ENCODE measurements around the gene PGLYRP4. TPM values are rescaled to one million over a fixed set of nuclear protein-coding genes. Genes with fewer than 3 reads are reported as not detected.
"Not testable (repeated sequence)": the region's sequence is repeated elsewhere in the genome, so short reads cannot be mapped to it uniquely, and the experiment has no call there.

PGLYRP4 gene
- total RNA-seq, 2 donors from 2014 or later, result not detected

DNA sequence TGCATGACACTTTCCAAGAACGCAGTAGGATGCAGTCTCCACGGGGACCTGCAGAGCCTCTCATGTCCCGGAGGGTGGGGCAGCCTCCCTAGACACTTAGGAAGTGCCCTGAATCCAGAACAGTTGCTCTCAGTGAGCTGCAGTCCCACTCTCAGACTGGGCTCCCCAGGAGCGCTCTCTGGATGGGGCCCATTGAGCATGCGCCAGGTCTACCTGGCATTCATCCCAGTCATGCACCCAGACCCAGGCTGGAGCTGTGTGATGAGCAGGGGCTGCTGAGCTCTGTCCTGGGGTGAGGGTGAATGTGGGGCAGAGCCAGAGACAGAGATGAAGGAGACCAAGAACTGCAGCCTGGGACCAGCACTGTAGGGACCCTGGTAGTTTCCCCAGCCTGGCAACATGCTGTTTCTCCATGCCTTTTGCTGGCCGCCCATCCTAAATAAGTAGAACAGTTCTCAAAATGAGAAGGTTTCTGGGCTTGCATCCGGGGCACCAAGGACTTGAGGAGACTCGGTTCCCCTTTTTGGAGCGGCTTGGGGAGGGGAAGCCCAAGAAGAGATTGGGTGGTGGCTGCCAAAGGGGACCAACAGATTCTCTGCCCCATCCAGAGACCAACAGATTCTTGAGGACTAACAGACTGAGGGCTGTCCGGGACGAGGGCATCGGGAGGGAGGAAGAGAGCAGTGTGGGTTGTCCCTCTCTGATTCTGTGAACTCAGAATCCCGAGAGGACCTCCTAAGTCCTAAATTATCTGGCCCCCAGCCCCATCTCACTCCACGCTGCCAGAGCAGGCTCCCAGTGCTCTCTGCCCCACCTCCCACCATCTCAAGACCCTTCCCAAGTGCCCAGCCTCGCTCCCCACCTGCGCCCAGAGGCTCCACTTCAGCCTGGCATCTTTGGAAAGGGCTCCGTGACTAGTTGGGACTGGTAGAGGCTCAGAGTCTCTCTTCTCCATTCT lies 1.0 kb upstream of the PGLYRP4 start:
- Mint-ChIP-seq H3K9me3 (no peaks in the 10 kb centered on the region), H3K36me3 (no peaks in the 10 kb centered on the region), H3K27ac (no peak overlapping the region)
- ATAC-seq (no peak), DNase-seq (ENCODE audit: low spot score in 2 of 2) (no peak)

GRCh38 chr1:153347856-153348255 lies 785 bp downstream of the PGLYRP4 start:
- no peak for ATAC-seq
- Mint-ChIP-seq H3K9me3 (no peaks in the 10 kb centered on the region), H3K27ac (no peak overlapping the region), H3K36me3 (no peaks in the 10 kb centered on the region)
- no peak for DNase-seq (ENCODE audit: low spot score in 2 of 2)

DNA sequence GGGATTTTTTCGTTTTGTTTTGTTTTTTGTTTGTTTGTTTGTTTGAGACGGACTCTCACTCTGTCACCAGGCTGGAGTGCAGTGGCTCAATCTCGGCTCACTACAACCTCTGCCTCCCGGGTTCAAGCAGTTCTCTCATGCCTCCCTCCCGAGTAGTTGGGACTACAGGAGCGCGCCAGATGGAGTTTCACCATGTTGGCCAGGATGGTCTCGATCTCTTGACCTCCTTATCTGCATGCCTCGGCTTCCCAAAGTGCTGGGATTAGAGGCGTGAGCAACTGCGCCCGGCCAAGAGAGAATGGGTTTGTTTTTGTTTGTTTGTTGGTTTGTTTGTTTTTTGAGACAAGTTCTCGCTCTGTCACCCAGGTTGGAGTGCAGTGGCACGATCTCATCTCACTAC lies 1.6 kb downstream of the PGLYRP4 start:
- H3K27ac Mint-ChIP-seq; H3K36me3 Mint-ChIP-seq; H3K9me3 Mint-ChIP-seq; ATAC-seq; DNase-seq (ENCODE audit: low spot score in 2 of 2): not testable (repeated sequence)

GRCh38 chr1:153346077-153346723 lies 2.4 kb downstream of the PGLYRP4 start:
- Mint-ChIP-seq H3K9me3 (no peaks in the 10 kb centered on the region), H3K27ac (peak overlapping the region; percentile 44 to 45), H3K36me3 (no peaks in the 10 kb centered on the region)
- DNase-seq (ENCODE audit: low spot score in 2 of 2), result no peak
- peak; percentile 26 to 31 for ATAC-seq

- H3K9me3 Mint-ChIP-seq, result no peaks in the 10 kb centered on the region
- H3K36me3 Mint-ChIP-seq, result no peaks in the 10 kb centered on the region
- peak overlapping the region; percentile 44 to 45 for H3K27ac Mint-ChIP-seq
- DNase-seq (ENCODE audit: low spot score in 2 of 2), result no peak
- peak; percentile 51 to 71 for ATAC-seq
Observed at GRCh38 chr1:153345187-153346076, 3.2 kb downstream of the PGLYRP4 start.

DNA sequence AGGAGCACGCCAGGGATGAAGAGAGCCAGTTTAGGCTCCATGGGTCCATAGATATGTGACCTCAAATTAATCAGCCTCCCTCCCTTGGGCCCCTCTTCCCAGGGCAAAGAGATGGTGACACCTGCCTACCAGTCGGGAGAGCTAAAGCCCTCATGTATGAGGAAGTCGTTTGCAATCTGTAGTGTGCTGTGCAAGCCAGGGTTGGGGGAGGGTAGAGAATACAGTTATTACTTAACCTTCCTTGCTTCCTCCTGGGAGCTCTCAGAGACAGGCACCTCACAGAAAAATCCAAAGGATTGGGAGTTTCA lies 4.0 kb downstream of the PGLYRP4 start:
- no peak for DNase-seq (ENCODE audit: low spot score in 2 of 2)
- Mint-ChIP-seq H3K36me3 (no peaks in the 10 kb centered on the region), H3K27ac (no peak overlapping the region), H3K9me3 (no peaks in the 10 kb centered on the region)
- no peak for ATAC-seq

- DNase-seq (ENCODE audit: low spot score in 2 of 2) (no peak), ATAC-seq (no peak)
- H3K36me3 Mint-ChIP-seq, result no peaks in the 10 kb centered on the region
- H3K9me3 Mint-ChIP-seq, result no peaks in the 10 kb centered on the region
- H3K27ac Mint-ChIP-seq, result peak overlapping the region; percentile 50 to 86
Observed at GRCh38 chr1:153343811-153344717, 4.6 kb downstream of the PGLYRP4 start.

DNA sequence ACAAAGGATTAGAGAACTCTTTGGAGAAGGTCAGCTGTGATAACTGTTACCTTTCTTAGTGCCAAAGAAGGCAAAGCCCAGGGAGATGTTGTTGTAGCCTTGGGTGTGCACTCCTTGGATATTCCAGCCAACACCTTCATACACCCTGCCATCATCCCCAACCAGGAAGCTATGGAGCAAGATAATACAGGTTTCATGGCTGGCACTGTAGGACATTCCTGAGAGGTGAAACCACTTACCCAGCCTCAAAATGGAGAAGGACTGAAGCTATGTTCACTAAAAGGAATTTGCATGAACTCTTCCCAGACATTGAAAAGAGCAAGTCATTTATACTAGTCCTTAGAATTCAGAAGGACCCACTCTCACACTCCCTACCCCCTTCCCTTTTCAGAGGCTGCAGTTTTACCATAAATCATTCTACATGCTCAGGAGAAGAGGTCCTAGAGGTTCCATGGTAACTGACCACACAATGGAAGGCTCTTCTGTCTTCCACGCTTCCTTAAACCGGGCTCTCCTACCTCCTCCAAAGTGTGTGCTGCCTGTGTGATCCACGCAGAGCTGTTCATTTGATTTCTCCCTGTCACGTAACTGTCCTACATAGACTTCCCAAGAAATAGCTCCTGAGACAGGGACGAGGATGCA lies 5.5 kb downstream of the PGLYRP4 start:
- peak overlapping the region; percentile 24 to 50 for H3K27ac Mint-ChIP-seq
- no peaks in the 10 kb centered on the region for H3K36me3 Mint-ChIP-seq
- peaks cover 0 to 7% of the 10 kb centered on the region in 2 donors for H3K9me3 Mint-ChIP-seq
- DNase-seq (ENCODE audit: low spot score in 2 of 2), result no peak
- no peak for ATAC-seq

DNA sequence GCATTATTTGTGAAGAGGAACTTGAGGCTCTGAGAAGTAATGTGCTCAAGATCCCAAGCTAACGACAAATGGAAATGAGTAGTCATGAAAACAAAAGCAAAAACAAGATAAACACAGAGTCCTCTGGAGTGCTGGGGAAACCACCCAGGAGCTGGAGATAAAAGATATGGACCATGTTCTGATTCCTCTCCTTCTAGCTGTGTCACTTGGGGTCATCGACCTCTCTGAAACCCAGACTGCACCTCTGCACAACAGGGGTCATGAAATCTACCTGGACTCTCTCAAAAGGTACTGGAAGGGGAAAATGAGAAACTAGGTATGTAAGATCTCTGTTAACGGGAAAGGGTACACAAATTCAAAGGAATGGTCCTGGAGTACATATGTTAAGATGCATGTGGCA lies 6.5 kb downstream of the PGLYRP4 start:
- Mint-ChIP-seq H3K36me3 (no peaks in the 10 kb centered on the region), H3K27ac (peak overlapping the region in 1 of 2 donors; percentile 17), H3K9me3 (peaks cover 0 to 8% of the 10 kb centered on the region in 2 donors)
- no peak for ATAC-seq
- no peak for DNase-seq (ENCODE audit: low spot score in 2 of 2)

- DNase-seq (ENCODE audit: low spot score in 2 of 2) (no peak), ATAC-seq (no peak)
- peaks cover 0 to 8% of the 10 kb centered on the region in 2 donors for H3K9me3 Mint-ChIP-seq
- no peak overlapping the region for H3K27ac Mint-ChIP-seq
- H3K36me3 Mint-ChIP-seq, result no peaks in the 10 kb centered on the region
Observed at GRCh38 chr1:153341431-153341934, 7.2 kb downstream of the PGLYRP4 start.

- DNase-seq (ENCODE audit: low spot score in 2 of 2) (no peak), ATAC-seq (no peak)
- peaks cover 0 to 8% of the 10 kb centered on the region in 2 donors for H3K9me3 Mint-ChIP-seq
- H3K27ac Mint-ChIP-seq, result no peak overlapping the region
- H3K36me3 Mint-ChIP-seq, result no peaks in the 10 kb centered on the region
Observed at GRCh38 chr1:153340356-153340755, 8.3 kb downstream of the PGLYRP4 start.

GRCh38 chr1:153339802-153340201 lies 8.8 kb downstream of the PGLYRP4 start:
- no peak overlapping the region for H3K27ac Mint-ChIP-seq
- H3K36me3 Mint-ChIP-seq, result no peaks in the 10 kb centered on the region
- ATAC-seq (peak in 1 of 2 donors; percentile 45), DNase-seq (ENCODE audit: low spot score in 2 of 2) (no peak)
- H3K9me3 Mint-ChIP-seq, result peaks cover 0 to 8% of the 10 kb centered on the region in 2 donors

- DNase-seq (ENCODE audit: low spot score in 2 of 2) (no peak), ATAC-seq (no peak)
- no peaks in the 10 kb centered on the region for H3K36me3 Mint-ChIP-seq
- peaks cover 0 to 8% of the 10 kb centered on the region in 2 donors for H3K9me3 Mint-ChIP-seq
- H3K27ac Mint-ChIP-seq, result peak overlapping the region in 1 of 2 donors; percentile 7
Observed at GRCh38 chr1:153337980-153338853, 10.4 kb downstream of the PGLYRP4 start.

GRCh38 chr1:153336650-153337049 lies 12.0 kb downstream of the PGLYRP4 start:
- Mint-ChIP-seq H3K36me3 (peaks cover 0 to 6% of the 10 kb centered on the region in 2 donors), H3K9me3 (peaks cover 6 to 8% of the 10 kb centered on the region in 2 donors)
- no peak for ATAC-seq

More at GRCh38 chr1:153336650-153337049, 12.0 kb downstream of the PGLYRP4 start:
- H3K27ac Mint-ChIP-seq, result no peak overlapping the region
- DNase-seq (ENCODE audit: low spot score in 2 of 2), result no peak
